Pancreas (tissue), 10 donors: ENCODE results near the gene CPS1. TPM values are rescaled to one million over a fixed set of nuclear protein-coding genes. Genes with fewer than 3 reads are reported as not detected.

Experiments used
- ATAC-seq, 4 donors: fragments of 200-7000 bp; cut with Tn5 transposase; one replicate each; pipeline versions ENCODE4 v1.8.0 to v1.9.1; 2020; ENCODE audit warnings: mild to moderate bottlenecking in 4 of 4, moderate library complexity in 4 of 4
- DNase-seq, 6 donors: peaks; one replicate each; pipeline ENCODE4 v3.0.0-alpha.2; 2020
- FAIRE-seq: peaks from 2 replicates; lab custom pipeline; 2012; peaks lifted over from hg19 to GRCh38; lab: Jason Lieb, UNC
- H3K27ac ChIP-seq, 4 donors: fragments of 200-600 bp; sonication (generic); 1 replicate in 3 of 4; 2 replicates in 1 of 4; pipeline versions ENCODE4 v1.5.0 to v1.8.0; 2020
- H3K27me3 ChIP-seq, 4 donors: fragments of 200-600 bp; one replicate each; pipeline ENCODE4 v1.8.0; 2021
- H3K36me3 ChIP-seq, 3 donors: fragments of 200-600 bp; sonication (generic) in 1 of 3; one replicate each; pipeline versions ENCODE4 v1.5.0 to v1.8.0; 2020 to 2021
- H3K4me1 ChIP-seq, 3 donors: fragments of 200-600 bp; one replicate each; pipeline ENCODE4 v1.8.0; 2021
- H3K4me3 ChIP-seq, 4 donors: fragments of 200-600 bp; sonication (generic) in 2 of 4; one replicate each; pipeline versions ENCODE4 v1.5.0 to v1.8.0; 2020 to 2021
- H3K9me3 ChIP-seq, 4 donors: fragments of 200-600 bp; one replicate each; pipeline ENCODE4 v1.8.0; 2021
- WGBS, 2 donors: extraction: QIAGEN DNeasy Blood & Tissue Kit; methylation state at CpG; one replicate each; pipeline ENCODE4 v1.1.7; 2013; 5-methylcytosine and 5-hydroxymethylcytosine counted together
- intact Hi-C, 3 donors: fragments of 100-400 bp; cut with DNase I; formaldehyde crosslinking; loops; one replicate each; pipeline versions ENCODE4 v1.11.1 to v1.14.2; 2022
- polyA plus RNA-seq, 2 donors: library from polyadenylated mRNA; stranded (reverse); fragments of 200-250 nt; gene quantifications; one replicate each; pipeline ENCODE4 v1.2.3, GENCODE V29; 2013
- total RNA-seq, 6 donors: library from RNA; stranded (reverse); fragmentation: NEBNext Ultra II Directional in 4 of 6; extraction: Animal tissue kit (Norgen Biotek cat#: 25700) in 4 of 6; gene quantifications; one replicate each; pipeline versions ENCODE4 v1.2.1 to v1.2.4, GENCODE V29; 2021 to 2023
- TF ChIP-seq, protein P1 (sequence below), 4 donors: fragments of 200-600 bp; sonication (generic) in 3 of 4; IDR thresholded peaks; one replicate each; pipeline versions ENCODE4 v1.5.0 to v1.8.0; 2021; ENCODE audit warnings: antibody characterized with exemption in 4 of 4
- donor health status: healthy with polysubstance abuse.
- donor health status: DM: no; HTN: no; CAD: no; lungs with moderate emphysema.
- donor health status: DM: no; HTN: no; CAD: no.
- donor health status: control.
- donor health status: control.
- donor health status: Bipolar disorder and iron deficiency.
- donor health status: DM: yes; HTN: yes; CAD: no.
- donor health status: DM: no; HTN: no; CAD: no.
- donor health status: DM: no; HTN: no; CAD: no.
- donor health status: DM: yes; HTN: yes; CAD: no.

CPS1 gene
- total and polyA plus RNA-seq, 8 donors: 0.23 to 2.0 (median 1.1) TPM

DNA sequence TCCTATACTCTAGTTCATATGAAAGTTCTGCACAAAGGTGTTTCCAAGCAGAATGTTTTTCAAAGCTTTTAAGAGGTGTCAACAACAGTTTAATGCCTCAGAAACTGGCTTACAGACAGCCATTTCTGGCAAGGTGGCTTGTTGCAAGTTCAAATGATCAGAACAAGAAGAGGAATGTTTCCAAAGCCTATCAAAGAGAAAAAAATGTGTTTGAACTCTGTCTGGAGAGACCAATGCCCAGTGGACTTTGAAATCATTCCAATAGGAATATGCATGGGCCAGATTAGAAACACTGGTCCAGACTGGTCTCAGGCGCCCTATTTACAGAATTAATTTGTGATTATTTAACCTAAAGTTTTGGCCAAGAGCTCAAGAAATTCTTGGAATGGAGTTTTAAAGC is 106.2 kb downstream of the CPS1 start:
- Histone ChIP-seq H3K36me3 (no peaks in the 10 kb centered on the region), H3K4me3 (no peak overlapping the region), H3K9me3 (no peaks in the 10 kb centered on the region), H3K4me1 (no peaks in the 10 kb centered on the region), H3K27me3 (no peaks in the 10 kb centered on the region), H3K27ac (no peak overlapping the region)
- intact Hi-C loops: no loop called here
- FAIRE-seq (no peak), ATAC-seq (peak; percentile 31 to 86 (median 69)), DNase-seq (peak in 1 of 6 donors; percentile 13)
- TF ChIP-seq, protein P1, sequence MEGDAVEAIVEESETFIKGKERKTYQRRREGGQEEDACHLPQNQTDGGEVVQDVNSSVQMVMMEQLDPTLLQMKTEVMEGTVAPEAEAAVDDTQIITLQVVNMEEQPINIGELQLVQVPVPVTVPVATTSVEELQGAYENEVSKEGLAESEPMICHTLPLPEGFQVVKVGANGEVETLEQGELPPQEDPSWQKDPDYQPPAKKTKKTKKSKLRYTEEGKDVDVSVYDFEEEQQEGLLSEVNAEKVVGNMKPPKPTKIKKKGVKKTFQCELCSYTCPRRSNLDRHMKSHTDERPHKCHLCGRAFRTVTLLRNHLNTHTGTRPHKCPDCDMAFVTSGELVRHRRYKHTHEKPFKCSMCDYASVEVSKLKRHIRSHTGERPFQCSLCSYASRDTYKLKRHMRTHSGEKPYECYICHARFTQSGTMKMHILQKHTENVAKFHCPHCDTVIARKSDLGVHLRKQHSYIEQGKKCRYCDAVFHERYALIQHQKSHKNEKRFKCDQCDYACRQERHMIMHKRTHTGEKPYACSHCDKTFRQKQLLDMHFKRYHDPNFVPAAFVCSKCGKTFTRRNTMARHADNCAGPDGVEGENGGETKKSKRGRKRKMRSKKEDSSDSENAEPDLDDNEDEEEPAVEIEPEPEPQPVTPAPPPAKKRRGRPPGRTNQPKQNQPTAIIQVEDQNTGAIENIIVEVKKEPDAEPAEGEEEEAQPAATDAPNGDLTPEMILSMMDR (IDR thresholded peaks at IDR 0.05): no peak
- 4 to 16% methylated on average over 1 of the region's 1 CpG for whole genome bisulfite sequencing, 2 donors

DNA sequence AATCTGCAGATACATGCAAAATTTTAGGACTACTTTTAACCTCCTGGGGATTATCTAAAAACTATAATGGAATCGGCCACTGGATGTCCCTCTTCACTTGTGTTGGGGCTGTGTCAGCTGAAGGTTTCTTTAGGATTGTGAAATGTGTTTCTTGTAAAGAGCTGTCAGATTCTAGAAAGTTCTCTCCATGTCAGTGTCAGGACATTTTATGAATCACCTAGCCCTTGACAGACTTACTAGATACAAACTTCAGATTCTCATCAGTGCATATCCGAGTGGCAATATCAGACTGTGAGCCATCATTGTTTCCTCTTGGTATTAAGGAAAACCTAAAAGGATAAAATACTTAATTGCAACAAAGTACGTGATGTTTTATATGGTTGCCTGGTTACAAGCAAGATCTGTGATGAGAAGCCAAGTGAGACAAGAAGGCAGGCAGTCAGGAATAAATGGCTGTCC is 107.3 kb downstream of the CPS1 start:
- Histone ChIP-seq H3K4me3 (no peak overlapping the region), H3K4me1 (no peaks in the 10 kb centered on the region), H3K9me3 (no peaks in the 10 kb centered on the region), H3K36me3 (no peaks in the 10 kb centered on the region), H3K27ac (no peak overlapping the region), H3K27me3 (no peaks in the 10 kb centered on the region)
- intact Hi-C loops: no loop called here
- DNase-seq (no peak), FAIRE-seq (no peak), ATAC-seq (peak; percentile 55 to 92 (median 85))
- WGBS, 2 donors: 29 to 40% methylated on average over 3 of the region's 3 CpGs
- TF ChIP-seq, protein P1 (IDR thresholded peaks at IDR 0.05): peak in 2 of 4 donors; percentile 13 to 15

DNA sequence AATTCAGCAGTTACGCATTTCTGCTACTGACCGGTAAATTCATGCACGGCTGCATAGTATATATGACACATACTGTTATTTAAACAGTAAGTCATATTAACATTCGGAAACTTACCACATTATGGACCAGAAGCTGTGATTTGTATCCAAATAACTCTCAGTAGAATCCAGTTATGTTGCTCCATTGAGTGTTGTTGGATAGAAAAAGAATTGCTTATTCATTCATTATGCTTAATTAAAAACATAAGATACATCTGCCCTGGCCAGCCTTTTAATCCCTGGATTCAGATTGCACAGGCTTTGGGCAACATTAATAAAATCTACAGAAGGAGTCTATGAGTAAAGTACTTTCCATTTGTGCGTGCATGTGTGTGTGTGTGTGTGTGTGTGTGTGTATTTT is 111.3 kb downstream of the CPS1 start:
- WGBS, 2 donors: 86 to 92% methylated on average over 5 of the region's 5 CpGs
- FAIRE-seq: no peak
- H3K27me3 ChIP-seq: no peaks in the 10 kb centered on the region

DNA sequence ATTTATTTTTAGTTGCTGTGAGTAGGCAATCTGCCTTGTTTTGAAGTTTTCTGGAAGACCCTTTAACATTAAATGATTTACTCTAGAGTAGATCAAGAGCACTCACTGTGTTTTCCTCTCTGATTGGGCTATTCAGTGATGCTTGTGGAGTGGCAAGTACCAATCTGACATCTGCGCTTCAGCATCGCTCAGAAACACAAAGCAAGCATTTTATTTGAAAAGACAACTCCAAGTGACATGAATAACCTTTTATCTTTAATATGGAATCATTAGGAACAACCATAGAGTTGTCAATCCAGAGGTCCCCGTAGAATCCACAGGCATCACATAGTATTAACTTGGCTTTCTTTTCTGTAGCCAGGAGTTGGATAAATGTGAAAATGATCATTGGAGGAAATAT is 114.7 kb downstream of the CPS1 start:
- ATAC-seq: no peak
- FAIRE-seq: no peak
- Histone ChIP-seq H3K4me3 (no peak overlapping the region), H3K4me1 (no peaks in the 10 kb centered on the region), H3K27ac (no peak overlapping the region), H3K27me3 (no peaks in the 10 kb centered on the region), H3K9me3 (no peaks in the 10 kb centered on the region), H3K36me3 (no peaks in the 10 kb centered on the region)
- WGBS, 2 donors: 84 to 92% methylated on average over 3 of the region's 3 CpGs
- no peak for DNase-seq
- TF ChIP-seq, protein P1 (IDR thresholded peaks at IDR 0.05): no peak
- intact Hi-C loops: no loop called here

More for the DNA sequence above, 111.3 kb downstream of the CPS1 start:
- Histone ChIP-seq H3K4me1 (no peaks in the 10 kb centered on the region), H3K27ac (no peak overlapping the region), H3K9me3 (no peaks in the 10 kb centered on the region), H3K36me3 (no peaks in the 10 kb centered on the region), H3K4me3 (no peak overlapping the region)
- TF ChIP-seq, protein P1 (IDR thresholded peaks at IDR 0.05): no peak
- DNase-seq (no peak), ATAC-seq (no peak)
- intact Hi-C loops: no loop called here

DNA sequence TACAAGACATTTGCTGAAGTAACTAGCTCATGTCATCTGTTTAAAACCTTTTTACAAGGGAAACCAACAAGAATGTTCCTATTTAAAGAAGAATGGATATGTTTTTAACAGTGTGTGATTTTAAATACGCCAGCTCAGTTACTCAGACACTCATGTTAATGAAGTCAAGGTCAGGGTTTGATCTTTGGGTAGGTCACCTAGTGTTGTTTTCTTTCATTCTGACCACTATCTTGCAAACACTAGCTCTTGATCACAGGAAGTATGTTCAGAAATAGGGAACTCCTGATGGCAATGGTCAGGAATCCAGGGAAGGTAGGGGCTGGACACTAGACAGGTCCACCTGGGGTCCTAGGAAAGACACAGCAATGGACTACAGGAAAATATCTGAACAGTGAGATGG is 116.7 kb downstream of the CPS1 start:
- intact Hi-C loops: no loop called here
- Histone ChIP-seq H3K4me1 (no peaks in the 10 kb centered on the region), H3K36me3 (no peaks in the 10 kb centered on the region), H3K27me3 (no peaks in the 10 kb centered on the region), H3K27ac (no peak overlapping the region), H3K9me3 (no peaks in the 10 kb centered on the region), H3K4me3 (no peak overlapping the region)
- DNase-seq (no peak), FAIRE-seq (no peak), ATAC-seq (no peak)
- WGBS, 2 donors: 77 to 79% methylated on average over 1 of the region's 1 CpG
- TF ChIP-seq, protein P1 (IDR thresholded peaks at IDR 0.05): no peak
